Measurements from ENCODE around the gene OSGEP.
"Not testable (repeated sequence)": the region's sequence is repeated elsewhere in the genome, so short reads cannot be mapped to it uniquely, and the experiment has no call there.

Gene OSGEP

GRCh38 chr14:20460458-20461224 is 6.0 kb upstream of the OSGEP start:
- TF ChIP-seq MAX (IDR thresholded peaks at IDR 0.05; ENCODE audit: low read depth, low read length) (no peak), MYC (IDR thresholded peaks at IDR 0.05; ENCODE audit: low read depth, low read length) (no peak), POLR2A (IDR thresholded peaks at IDR 0.05; ENCODE audit: extremely low read depth, insufficient read length) (no peak), CTCF (IDR thresholded peaks at IDR 0.05; ENCODE audit: low read depth, low read length) (no peak)
- no peak for DNase-seq (ENCODE audit: low read depth)
- peak overlapping the region; percentile 92 for H3K4me3 ChIP-seq (ENCODE audit: low read depth, low read length)

GRCh38 chr14:20458031-20458789 is 3.6 kb upstream of the OSGEP start:
- no peak for TF ChIP-seq CTCF (IDR thresholded peaks at IDR 0.05; ENCODE audit: low read depth, low read length)
- TF ChIP-seq MYC (IDR thresholded peaks at IDR 0.05; ENCODE audit: low read depth, low read length) = no peak
- TF ChIP-seq POLR2A (IDR thresholded peaks at IDR 0.05; ENCODE audit: extremely low read depth, insufficient read length) = no peak
- no peak for TF ChIP-seq MAX (IDR thresholded peaks at IDR 0.05; ENCODE audit: low read depth, low read length)
- peak; percentile 57 for DNase-seq (ENCODE audit: low read depth)
- no peak overlapping the region for H3K4me3 ChIP-seq (ENCODE audit: low read depth, low read length)

GRCh38 chr14:20456971-20457370 is 2.4 kb upstream of the OSGEP start:
- DNase-seq (ENCODE audit: low read depth) = peak; percentile 83
- peak overlapping the region; percentile 87 for H3K4me3 ChIP-seq (ENCODE audit: low read depth, low read length)

DNA sequence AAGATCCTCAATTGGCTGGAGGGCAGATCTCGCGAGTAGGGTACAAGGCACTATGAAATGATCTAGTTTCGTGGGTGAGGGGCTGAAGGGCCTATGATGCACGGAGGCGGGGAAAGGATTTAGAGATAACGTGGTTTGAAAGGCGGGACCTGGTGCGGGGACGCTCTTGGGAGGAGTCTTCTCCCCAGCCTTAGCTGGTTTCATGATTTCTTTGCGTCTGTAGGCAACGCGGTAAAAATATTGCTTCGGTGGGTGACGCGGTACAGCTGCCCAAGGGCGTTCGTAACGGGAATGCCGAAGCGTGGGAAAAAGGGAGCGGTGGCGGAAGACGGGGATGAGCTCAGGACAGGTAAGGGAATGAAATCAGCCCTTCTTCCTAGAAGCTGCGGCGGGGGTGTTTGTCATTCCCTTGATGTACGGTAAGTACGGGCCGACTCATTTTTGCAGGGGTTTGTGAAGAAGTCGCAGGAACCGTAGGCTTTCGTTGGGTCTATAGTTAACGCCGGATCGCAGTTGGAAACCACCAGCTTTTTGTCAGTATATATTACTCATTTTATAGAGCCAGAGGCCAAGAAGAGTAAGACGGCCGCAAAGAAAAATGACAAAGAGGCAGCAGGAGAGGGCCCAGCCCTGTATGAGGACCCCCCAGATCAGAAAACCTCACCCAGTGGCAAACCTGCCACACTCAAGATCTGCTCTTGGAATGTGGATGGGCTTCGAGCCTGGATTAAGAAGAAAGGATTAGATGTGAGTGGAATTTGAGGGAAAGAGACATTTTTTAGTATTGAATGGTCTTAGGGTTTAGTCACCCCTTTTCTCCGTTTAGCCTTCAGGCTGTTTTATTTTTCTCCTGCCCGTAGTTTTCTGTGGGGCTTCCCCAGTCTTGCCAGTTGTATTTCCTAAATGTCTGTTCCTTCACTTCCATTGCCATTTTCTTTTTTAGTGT is 1.0 kb upstream of the OSGEP start:
- H3K4me3 ChIP-seq (ENCODE audit: low read depth, low read length) = peak overlapping the region; percentile 87
- peak; percentile 90 for DNase-seq (ENCODE audit: low read depth)
- TF ChIP-seq CTCF (IDR thresholded peaks at IDR 0.05; ENCODE audit: low read depth, low read length) = no peak
- peak; percentile 5 for TF ChIP-seq POLR2A (IDR thresholded peaks at IDR 0.05; ENCODE audit: extremely low read depth, insufficient read length)

More at GRCh38 chr14:20456971-20457370, 2.4 kb upstream of the OSGEP start:
- TF ChIP-seq MYC (IDR thresholded peaks at IDR 0.05; ENCODE audit: low read depth, low read length) (0 out of 2 replicates have a peak, but pooled peaks have one; percentile 45), MAX (IDR thresholded peaks at IDR 0.05; ENCODE audit: low read depth, low read length) (no peak)

DNA sequence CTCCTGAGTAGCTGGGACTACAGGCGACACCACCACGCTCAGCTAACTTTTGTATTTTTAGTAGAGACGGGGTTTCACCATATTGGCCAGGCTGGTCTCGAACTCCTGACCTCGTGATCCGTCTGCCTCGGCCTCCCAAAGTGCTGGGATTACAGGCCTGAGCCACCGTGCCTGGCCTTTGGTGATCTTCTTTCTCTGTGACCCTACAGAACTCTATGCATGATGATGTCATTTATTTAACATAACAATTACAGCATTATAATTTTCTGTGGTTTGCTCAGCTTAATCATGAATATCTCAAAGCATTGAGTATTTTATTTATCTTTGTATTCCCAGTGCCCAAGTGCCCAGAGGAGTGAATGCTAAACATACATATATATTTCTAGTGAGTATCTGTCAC is 1.8 kb downstream of the OSGEP start:
- not testable (repeated sequence) for DNase-seq (ENCODE audit: low read depth)

GRCh38 chr14:20446889-20447288 is 7.7 kb downstream of the OSGEP start:
- no peak overlapping the region for H3K4me3 ChIP-seq (ENCODE audit: low read depth, low read length)
- TF ChIP-seq POLR2A (IDR thresholded peaks at IDR 0.05; ENCODE audit: extremely low read depth, insufficient read length) = no peak
- no peak for DNase-seq (ENCODE audit: low read depth)

More for the DNA sequence above, 1.8 kb downstream of the OSGEP start:
- H3K4me3 ChIP-seq (ENCODE audit: low read depth, low read length) = peak overlapping the region; percentile 6

DNA sequence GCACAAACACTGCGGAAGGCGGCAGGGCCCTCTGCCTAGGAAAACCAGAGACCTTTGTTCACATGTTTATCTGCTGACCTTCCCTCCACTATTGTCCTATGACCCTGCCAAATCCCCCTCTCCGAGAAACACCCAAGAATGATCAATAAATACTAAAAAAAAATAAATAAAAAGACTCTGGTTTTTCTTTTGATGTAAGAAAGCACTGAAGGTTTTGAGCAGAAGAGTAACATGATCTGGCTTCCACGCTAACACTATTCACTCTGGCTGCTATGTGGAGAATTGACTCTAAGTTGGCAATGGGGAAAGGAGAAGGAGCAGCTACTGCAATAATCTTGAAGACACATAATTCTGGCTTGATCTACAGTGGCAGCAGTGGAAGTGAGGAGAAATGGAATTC is 11.0 kb downstream of the OSGEP start:
- H3K4me3 ChIP-seq (ENCODE audit: low read depth, low read length); DNase-seq (ENCODE audit: low read depth): not testable (repeated sequence)

All from NB4 (cell line).